Thoracic aorta (tissue), 2 donors: ENCODE results near the gene REX1BD. TPM values are rescaled to one million over a fixed set of nuclear protein-coding genes. Genes with fewer than 3 reads are reported as not detected.
A peak's percentile ranks its signal among the peaks of the same experiment; 100 is the strongest.

ENCODE experiments used
- ATAC-seq: fragments of 150-250 bp; one replicate; pipeline ENCODE4 v1.8.0; 2017; ENCODE audit warnings: low read depth; ENCODE audit not compliant: insufficient number of reproducible peaks, low FRiP score
- DNase-seq: peaks from one replicate; pipeline ENCODE4 v3.0.0-alpha.2; 2020; ENCODE audit warnings: low spot score
- H3K27ac ChIP-seq, 2 donors: fragments of 200-600 bp; sonication (generic); 1 replicate in 1 of 2; 2 replicates in 1 of 2; pipeline ENCODE4 v1.5.1; 2016; ENCODE audit warnings: mild to moderate bottlenecking in 2 of 2, moderate library complexity in 2 of 2
- H3K27me3 ChIP-seq: fragments of 200-600 bp; sonication (generic); replicated peaks from 2 replicates; pipeline ENCODE4 v1.6.0; 2016; ENCODE audit warnings: mild to moderate bottlenecking; ENCODE audit not compliant: insufficient read depth
- H3K36me3 ChIP-seq: fragments of 200-600 bp; sonication (generic); one replicate; pipeline ENCODE4 v1.5.1; 2016
- H3K4me1 ChIP-seq, 2 donors: fragments of 200-600 bp; sonication (generic); 1 replicate in 1 of 2; 2 replicates in 1 of 2; pipeline versions ENCODE4 v1.5.1 to v1.6.0; 2016; ENCODE audit warnings: low read depth in 2 of 2, mild to moderate bottlenecking in 1 of 2; ENCODE audit not compliant: control insufficient read depth in 1 of 2
- H3K4me3 ChIP-seq: fragments of 200-600 bp; sonication (generic); 2 replicates; pipeline ENCODE4 v1.5.1; 2016; ENCODE audit warnings: mild to moderate bottlenecking
- H3K9me3 ChIP-seq: fragments of 200-600 bp; sonication (generic); 2 replicates; pipeline ENCODE4 v1.5.1; 2016
- CTCF ChIP-seq: fragments of 200-600 bp; sonication (generic); IDR thresholded peaks from one replicate; pipeline ENCODE4 v1.5.1; 2019; ENCODE audit warnings: antibody characterized with exemption
- total RNA-seq, 2 donors: library from RNA; depleted of rRNA; stranded (reverse); fragments of >200 nt; gene quantifications; one replicate each; pipeline versions ENCODE4 v1.1.0 to v1.2.3, GENCODE V29; 2016

The REX1BD gene
- total RNA-seq, 2 donors from 2014 or later, result 36.3 to 66.6 TPM

GRCh38 chr19:18608805-18609716 is 20.5 kb downstream of the REX1BD start:
- DNase-seq (no peak), ATAC-seq (no peak)
- Histone ChIP-seq H3K27ac (no peak overlapping the region), H3K9me3 (no peaks in the 10 kb centered on the region), H3K27me3 (peaks cover 60% of the 10 kb centered on the region), H3K4me3 (no peak overlapping the region), H3K36me3 (no peaks in the 10 kb centered on the region), H3K4me1 (peaks cover 17 to 46% of the 10 kb centered on the region in 2 donors)
- no peak for TF ChIP-seq CTCF

GRCh38 chr19:18609717-18610051 is 21.1 kb downstream of the REX1BD start:
- ATAC-seq (no peak), DNase-seq (no peak)
- Histone ChIP-seq H3K27ac (no peak overlapping the region), H3K4me3 (no peak overlapping the region), H3K4me1 (peaks cover 17 to 42% of the 10 kb centered on the region in 2 donors), H3K27me3 (peaks cover 54% of the 10 kb centered on the region), H3K36me3 (no peaks in the 10 kb centered on the region), H3K9me3 (no peaks in the 10 kb centered on the region)
- no peak for TF ChIP-seq CTCF

GRCh38 chr19:18610245-18610555 is 21.6 kb downstream of the REX1BD start:
- TF ChIP-seq CTCF, result no peak
- Histone ChIP-seq H3K27ac (no peak overlapping the region), H3K36me3 (no peaks in the 10 kb centered on the region), H3K27me3 (peaks cover 53% of the 10 kb centered on the region), H3K4me1 (peaks cover 17 to 41% of the 10 kb centered on the region in 2 donors), H3K4me3 (no peak overlapping the region), H3K9me3 (no peaks in the 10 kb centered on the region)
- no peak for DNase-seq
- ATAC-seq, result no peak

- TF ChIP-seq CTCF, result no peak
- H3K4me3 ChIP-seq, result no peak overlapping the region
Observed at GRCh38 chr19:18610556-18611326, 22.1 kb downstream of the REX1BD start.

GRCh38 chr19:18611327-18612050 is 22.9 kb downstream of the REX1BD start:
- no peak for TF ChIP-seq CTCF
- Histone ChIP-seq H3K27me3 (peaks cover 53% of the 10 kb centered on the region), H3K27ac (no peak overlapping the region), H3K36me3 (no peaks in the 10 kb centered on the region), H3K4me3 (peak overlapping the region; percentile 75), H3K9me3 (no peaks in the 10 kb centered on the region), H3K4me1 (peaks cover 17 to 30% of the 10 kb centered on the region in 2 donors)
- DNase-seq, result no peak
- ATAC-seq, result no peak

More at GRCh38 chr19:18610556-18611326, 22.1 kb downstream of the REX1BD start:
- DNase-seq (no peak), ATAC-seq (no peak)
- Histone ChIP-seq H3K27ac (no peak overlapping the region), H3K36me3 (no peaks in the 10 kb centered on the region), H3K27me3 (peaks cover 53% of the 10 kb centered on the region), H3K4me1 (peaks cover 17 to 36% of the 10 kb centered on the region in 2 donors), H3K9me3 (no peaks in the 10 kb centered on the region)
